GM12872 (cell line): ENCODE results near the gene MYH10.
A peak's percentile ranks its signal among the peaks of the same experiment; 100 is the strongest.

ENCODE experiments used
- TF ChIP-seq, protein P1 (sequence below): IDR thresholded peaks from 3 replicates; pipeline ENCODE4 v1.5.1; 2011; ENCODE audit warnings: low read depth, mild to moderate bottlenecking, low read length, moderate library complexity; ENCODE audit not compliant: insufficient read depth

MYH10 gene

DNA sequence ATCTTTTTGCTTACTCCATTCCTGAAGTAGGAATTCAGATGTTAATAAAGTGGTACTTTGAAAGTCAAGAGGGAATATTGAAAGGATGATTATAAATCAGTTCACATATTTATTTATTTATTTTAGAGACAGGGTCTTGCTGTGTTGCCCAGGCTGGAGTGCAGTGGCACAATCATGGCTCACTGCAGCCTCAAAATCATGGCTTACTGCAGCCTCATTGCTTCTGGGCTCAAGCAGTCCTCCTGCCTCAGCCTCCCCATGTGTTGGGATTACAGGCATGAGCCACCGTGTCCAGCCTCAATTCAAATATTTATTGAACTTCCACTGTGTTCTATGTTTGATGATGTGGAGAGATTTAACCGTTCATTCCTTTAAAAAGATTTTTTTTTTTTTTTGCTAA, 188.2 kb downstream of the MYH10 start:
- TF ChIP-seq, protein P1, sequence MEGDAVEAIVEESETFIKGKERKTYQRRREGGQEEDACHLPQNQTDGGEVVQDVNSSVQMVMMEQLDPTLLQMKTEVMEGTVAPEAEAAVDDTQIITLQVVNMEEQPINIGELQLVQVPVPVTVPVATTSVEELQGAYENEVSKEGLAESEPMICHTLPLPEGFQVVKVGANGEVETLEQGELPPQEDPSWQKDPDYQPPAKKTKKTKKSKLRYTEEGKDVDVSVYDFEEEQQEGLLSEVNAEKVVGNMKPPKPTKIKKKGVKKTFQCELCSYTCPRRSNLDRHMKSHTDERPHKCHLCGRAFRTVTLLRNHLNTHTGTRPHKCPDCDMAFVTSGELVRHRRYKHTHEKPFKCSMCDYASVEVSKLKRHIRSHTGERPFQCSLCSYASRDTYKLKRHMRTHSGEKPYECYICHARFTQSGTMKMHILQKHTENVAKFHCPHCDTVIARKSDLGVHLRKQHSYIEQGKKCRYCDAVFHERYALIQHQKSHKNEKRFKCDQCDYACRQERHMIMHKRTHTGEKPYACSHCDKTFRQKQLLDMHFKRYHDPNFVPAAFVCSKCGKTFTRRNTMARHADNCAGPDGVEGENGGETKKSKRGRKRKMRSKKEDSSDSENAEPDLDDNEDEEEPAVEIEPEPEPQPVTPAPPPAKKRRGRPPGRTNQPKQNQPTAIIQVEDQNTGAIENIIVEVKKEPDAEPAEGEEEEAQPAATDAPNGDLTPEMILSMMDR: no peak

GRCh38 chr17:8441690-8442089, 188.8 kb downstream of the MYH10 start:
- TF ChIP-seq, protein P1: no peak

- TF ChIP-seq, protein P1: no peak
These were observed 190.8 kb downstream of the MYH10 start for GRCh38 chr17:8439681-8440080.

- TF ChIP-seq, protein P1: no peak
These were observed 192.1 kb downstream of the MYH10 start for GRCh38 chr17:8438441-8438840.

DNA sequence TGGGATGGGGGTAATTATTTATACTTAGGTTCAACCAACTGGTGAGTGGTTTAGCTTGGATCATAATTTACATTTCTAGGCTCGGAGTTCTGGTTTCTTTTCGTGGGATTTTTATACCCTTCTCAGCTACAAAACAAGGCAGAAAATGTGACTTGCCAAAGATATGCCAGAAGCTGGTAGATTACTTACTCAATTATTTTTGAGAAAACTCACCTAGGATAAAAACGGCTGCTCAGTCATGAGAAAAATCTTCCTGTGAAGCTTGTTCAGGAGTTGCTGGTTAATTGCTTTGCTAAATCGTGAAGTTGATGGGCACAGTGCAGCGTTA, 193.7 kb downstream of the MYH10 start:
- TF ChIP-seq, protein P1: no peak

DNA sequence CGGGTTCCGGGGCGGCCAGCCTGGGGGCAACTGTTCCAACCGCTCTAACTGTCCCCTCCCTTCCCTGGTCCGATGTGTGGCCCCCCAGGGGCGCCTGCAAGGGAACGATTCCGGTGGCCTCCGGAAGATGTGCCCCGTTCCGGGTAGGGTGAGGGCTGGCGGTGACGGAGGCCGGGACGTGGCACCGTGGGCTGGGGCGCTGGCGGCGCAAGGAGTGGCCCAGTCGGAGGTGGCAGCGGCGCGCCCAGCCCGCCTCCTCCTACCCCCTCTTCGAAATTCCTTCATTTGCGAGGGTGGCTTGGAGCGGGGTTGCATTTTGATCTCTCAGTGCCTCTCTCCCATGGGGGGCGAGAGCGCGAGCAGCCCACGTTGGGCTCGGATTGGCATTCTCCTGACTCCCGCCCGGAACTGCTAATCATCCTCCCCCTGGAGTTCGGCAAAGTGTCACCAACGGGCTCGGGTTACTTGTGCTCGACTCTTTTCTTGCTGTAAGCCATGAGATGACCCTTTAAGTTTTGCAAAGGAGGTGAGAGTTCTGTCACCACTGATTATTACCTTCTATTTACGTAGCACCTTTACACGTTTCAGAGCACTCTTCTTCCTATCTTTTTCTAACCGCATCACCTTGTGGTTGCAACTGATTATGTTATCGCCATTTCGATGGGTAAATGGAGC, 194.2 kb downstream of the MYH10 start:
- TF ChIP-seq, protein P1: 0 out of 3 replicates have a peak, but pooled peaks have one; percentile 7

- TF ChIP-seq, protein P1: no peak
These were observed 195.0 kb downstream of the MYH10 start, which contains the start of gene NDEL1 for GRCh38 chr17:8435245-8436168. TSS of gene NDEL1 (plus strand) at chr17:8435884. CDS start at chr17:8444272, 8,388 bp downstream.
